ENCODE measurements around the gene APBA2.

APBA2 gene

DNA sequence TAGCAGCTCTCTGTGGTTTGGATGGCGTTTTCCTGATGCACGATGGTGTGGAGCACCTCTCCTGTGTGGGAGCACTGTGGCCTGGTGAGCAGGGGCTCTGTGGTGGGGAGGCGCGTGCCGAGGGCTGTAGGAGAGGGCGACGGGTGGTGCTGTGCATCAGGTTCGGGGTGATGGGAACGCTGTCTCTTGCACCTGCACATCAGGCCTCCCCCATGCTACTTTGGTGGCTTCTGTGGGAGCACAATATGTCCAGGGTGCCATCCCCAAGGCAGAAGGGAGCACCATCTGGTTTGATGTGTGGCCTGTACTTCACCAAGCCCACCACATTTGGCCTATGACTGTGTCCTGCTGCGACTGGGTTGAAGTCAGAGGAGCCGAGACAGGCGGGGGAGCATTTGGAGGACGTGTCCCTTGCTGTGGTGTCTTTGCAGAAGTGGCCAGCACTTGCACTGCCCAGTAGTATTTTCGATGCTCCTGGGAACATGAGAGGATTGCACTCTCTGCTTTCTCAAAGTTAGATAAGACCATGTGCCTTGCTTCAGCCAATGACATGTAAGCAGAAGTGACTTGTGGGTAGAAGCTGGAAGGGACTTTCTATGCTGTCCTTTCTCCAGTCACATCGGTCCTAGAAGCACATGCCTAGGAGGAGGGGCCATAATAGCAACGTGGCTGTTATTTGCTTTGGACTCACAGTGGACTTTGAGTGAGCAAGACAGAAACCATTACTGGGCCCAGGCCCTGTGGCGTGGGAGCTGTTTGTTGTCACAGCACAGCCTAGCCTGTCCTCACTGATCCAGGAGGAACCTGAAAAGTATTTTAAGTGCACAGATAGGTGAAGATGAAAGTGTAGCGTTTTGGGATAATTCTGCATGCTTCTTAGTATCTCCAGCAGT is 72.1 kb downstream of the APBA2 start:
- no peak for DNase-seq (ENCODE audit: low spot score)

GRCh38 chr15:28959326-28959725 is 73.6 kb downstream of the APBA2 start:
- no peak for DNase-seq (ENCODE audit: low spot score)

DNA sequence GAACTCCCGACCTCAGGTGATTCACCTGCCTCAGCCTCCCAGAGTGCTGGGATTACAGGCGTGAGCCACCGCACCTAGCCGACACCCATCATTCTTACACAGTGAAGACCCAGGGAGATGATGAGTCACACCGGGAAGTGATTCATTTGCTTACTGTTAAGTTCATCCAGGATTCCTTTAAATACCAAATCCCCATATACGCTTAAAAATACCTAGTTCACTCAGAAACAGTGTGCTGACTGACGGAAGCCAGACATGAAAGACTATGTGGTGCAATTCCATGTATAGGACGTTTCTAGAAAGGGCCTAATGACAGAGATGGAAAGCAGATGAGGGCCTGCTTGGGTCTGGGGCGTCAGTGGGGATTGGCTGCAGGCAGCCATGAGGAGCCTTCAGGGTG is 75.2 kb downstream of the APBA2 start:
- no peak for DNase-seq (ENCODE audit: low spot score)

DNA sequence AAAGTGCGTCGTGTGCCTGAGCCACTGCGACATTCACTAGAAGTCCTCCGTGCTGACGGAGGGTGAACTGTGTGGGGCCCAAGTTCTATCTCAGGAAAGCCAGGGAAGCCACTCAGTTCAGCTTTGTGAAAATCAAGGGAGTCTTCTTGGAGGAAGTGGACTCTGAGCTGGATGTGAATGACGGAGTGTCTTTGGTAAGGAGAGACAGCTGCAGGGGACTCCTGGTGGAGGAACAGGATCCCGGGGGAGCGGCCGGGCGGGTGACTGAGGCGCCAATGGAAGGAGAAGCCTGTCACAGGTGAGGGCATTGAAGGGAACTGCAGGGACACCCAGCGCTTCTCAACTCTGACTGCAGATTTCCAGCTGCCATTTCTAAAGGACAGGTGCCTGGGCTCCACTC is 75.6 kb downstream of the APBA2 start:
- DNase-seq (ENCODE audit: low spot score): no peak

DNA sequence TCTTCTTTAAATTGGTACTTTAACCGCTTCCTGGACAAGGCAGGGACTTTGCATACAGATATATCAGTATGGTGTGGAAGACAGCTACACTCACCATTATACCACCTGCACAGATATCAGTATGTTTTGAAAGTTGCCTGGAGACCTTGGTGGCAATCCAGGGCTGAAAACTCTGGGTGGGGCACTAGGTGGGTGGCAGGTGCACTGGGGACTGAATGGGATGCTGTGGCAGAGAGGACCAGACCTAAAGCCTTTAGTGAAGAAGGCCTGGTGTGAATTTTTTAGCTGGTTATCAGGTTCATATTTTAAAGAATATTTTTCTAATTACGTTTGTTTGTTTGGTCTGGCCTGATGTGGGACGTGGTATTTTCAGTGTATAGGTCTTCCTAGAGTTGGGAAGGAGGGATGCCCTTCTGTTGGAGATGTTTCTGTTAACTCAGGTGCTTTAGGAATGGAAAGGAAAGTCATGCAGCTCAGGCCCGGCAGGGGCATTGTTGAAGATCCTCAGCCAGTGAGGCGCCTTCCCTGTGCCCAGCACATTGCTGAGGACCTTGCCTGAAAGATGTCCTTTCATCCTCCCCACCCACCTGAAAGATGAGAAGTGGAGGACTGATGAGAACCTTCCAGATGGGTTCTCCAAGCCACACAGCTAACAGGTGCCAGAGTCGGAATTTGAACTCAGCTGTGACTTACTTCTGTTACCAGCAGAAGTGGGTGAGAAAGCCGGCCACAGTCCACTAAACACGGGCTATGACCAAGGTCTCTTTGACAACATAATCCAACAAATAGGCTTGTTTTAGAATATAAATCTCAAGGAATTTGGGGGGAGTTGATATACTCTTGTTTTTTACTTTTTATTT is 77.3 kb downstream of the APBA2 start:
- no peak for DNase-seq (ENCODE audit: low spot score)

- DNase-seq (ENCODE audit: low spot score): no peak
Measured at GRCh38 chr15:28963711-28964081, 77.9 kb downstream of the APBA2 start.

- no peak for DNase-seq (ENCODE audit: low spot score)
Measured at GRCh38 chr15:28964098-28964497, 78.3 kb downstream of the APBA2 start.

DNA sequence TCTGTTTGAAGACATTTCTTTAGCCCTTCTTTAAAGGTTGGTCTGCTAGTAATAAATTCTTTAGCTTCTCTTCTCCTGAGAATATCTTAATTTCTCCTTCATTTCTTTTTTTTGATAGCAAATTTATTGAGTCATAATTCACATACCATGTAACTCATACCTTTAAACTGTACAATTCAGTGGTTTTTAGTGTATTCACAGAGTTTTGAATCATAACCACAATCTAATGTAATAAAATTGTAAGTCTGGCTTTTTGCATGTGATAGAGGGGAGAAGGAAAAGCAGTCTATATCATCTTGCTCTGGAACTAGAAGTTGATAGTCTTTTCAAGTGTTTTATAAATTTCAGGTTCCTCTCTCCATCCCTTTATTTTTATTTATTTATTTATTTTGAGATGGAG is 81.3 kb downstream of the APBA2 start:
- no peak for DNase-seq (ENCODE audit: low spot score)

DNA sequence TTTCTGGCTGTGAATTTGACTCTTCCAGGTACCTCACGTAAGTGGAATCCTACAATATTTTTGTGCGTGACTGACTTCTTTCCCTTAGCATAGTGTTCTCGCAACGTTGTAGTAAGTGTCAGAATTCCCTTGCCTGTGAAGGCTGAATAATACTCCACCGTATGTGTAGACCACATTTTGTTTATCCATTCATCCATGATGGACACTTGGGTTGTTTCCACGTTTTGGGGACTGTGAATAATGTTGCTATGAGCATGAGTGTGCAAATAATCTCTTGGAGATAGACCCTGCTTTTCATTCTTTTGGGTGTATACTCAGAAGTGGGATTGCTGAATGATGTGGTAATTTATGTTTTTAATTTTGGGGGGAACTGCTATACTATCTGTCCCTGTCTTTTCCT is 82.2 kb downstream of the APBA2 start:
- DNase-seq (ENCODE audit: low spot score): no peak

DNA sequence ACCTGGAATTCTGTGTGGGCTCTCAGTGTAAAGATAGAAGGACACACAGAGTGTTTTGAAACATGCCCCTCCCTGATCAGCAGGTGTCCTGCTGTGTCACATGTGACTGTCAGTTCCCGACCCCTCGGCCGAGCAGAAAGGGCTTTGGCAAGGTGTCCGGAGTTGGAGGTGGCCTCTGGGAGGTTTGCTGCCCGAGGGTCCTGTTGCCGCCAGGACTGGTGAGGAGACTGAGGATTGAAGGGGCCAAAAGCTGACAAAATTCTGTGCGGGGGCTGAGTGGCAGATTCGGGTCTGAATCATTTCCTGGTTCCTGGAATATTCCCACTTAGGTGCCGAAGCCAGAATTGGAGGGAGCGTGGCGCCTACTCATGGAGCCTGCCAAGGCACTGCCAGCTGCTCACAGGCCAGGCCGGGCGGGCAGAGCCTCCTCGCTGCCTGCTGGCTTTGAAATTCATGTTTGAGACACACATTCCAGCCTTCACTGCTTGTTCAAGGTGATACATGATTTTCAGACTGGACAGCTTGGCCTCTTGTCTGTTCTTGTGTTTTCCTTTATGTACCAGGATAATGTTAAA is 83.8 kb downstream of the APBA2 start:
- DNase-seq (ENCODE audit: low spot score): no peak

DNA sequence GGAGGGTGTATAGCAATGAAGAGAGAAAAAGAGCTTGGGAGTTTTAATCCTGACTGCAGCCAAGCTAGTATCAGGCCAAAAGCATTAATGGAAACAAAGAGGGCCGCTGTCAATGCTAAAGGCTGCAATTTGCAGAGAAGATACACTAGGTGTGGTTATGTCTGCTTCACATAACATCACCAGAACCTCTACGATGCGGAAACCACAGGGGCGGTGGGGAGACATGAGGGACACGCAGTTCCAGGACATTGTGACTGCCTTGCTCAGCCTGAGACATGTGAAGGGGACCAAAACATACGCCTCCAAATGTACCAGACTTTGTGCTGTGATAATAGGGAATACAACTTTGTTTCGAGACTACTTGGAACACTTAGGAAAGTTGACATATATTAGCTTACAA is 88.4 kb downstream of the APBA2 start:
- DNase-seq (ENCODE audit: low spot score): no peak

- peak; percentile 59 for DNase-seq (ENCODE audit: low spot score)
Measured at GRCh38 chr15:28975766-28976179, 90.0 kb downstream of the APBA2 start.

DNA sequence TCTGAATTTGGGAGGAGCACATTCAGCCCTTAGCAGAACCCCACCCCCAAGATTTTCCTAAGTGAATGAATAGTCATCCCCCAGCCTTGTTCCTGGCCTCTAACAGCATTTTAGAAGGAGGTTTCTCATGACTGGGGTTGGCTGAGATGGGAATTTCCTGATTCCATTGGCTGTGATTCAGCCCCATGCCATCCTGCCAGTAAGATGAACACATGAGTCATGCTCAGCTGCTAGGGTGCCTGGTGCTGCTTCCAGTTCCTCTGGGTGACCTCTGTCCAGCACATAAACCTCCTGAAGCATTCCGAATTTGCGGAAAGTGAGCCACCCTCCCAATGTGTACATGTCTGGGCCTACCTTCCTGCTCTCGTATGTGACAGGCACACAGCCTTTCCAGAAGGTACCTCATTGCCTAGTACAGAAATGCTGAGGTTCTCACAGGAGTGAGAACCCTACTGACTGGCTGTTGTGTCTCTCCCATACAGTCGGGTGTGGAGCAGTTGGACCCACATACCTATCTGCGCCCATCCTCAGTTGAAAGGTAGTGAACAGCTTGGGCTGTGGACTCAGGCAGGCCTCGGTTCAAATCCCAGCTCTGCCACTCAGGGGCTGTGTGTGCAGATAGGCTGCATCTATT is 91.7 kb downstream of the APBA2 start:
- no peak for DNase-seq (ENCODE audit: low spot score)

- no peak for DNase-seq (ENCODE audit: low spot score)
Measured at GRCh38 chr15:28978011-28978378, 92.2 kb downstream of the APBA2 start.

- no peak for DNase-seq (ENCODE audit: low spot score)
Measured at GRCh38 chr15:28978661-28979060, 92.9 kb downstream of the APBA2 start.

DNA sequence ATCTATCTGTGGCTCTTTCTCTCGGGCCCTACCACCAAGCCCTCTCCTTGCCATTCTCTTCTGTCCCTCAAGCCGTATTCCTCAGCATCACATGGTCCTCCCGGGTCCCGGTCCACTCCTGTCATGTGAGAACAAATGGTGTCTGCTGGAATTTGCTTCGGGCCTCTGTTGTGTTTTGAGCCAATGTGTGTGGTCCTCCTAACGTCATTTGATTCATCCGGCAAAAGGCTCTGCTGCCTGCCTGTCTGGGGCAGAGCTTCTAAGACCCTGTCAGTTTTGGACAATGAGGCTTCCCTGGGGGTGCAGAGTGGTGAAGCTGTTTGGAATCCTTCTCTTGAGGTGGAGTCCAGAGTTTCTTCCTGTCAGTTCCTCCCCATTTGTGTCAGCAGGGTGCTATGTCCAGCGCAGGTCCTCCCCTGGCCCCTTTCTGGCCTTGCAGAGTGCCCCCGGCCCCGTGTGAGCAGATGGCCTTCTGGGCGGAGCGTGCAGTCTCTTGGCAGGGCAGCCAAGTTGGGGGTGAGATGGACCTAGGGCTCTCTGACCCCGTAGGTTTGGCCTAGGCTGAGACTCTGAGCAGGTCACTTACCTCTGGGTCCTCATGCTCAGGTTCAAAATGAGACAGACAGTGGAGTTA is 93.6 kb downstream of the APBA2 start:
- no peak for DNase-seq (ENCODE audit: low spot score)

GRCh38 chr15:28980709-28981350 is 95.1 kb downstream of the APBA2 start:
- no peak for DNase-seq (ENCODE audit: low spot score)

DNA sequence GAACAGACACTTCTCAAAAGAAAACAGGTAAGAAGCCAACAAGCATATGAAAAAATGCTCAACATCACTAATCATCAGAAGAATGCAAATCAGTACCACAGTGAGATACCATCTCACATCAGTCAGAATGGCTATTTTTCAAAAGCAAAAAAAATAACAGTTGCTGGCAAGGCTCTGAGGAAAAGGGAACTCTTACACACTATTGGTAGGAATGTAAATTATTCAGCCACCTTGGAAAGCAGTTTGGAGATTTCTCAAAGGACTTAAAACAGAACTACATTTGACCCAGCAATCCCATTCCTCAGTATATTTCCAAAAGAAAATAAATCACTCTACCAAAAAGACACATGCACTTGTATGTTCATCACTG is 95.6 kb downstream of the APBA2 start:
- no peak for DNase-seq (ENCODE audit: low spot score)

DNA sequence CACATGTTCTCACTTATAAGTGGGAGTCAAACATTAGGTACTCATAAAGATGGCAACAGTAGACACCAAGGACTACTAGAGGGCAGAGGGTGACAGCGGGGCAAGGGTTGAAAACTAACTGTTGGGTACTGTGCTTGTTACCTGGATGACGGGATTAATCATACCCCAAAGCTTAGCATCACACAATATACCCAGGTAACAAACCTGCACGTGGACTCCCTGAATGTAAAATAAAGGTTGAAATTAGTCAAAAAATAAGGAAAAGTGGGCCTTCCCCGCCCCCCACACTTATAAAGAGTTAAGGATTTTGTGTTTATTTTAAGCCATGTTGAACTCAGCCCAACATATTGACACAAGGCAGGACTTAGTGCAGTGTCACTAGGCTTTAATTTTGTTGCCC is 96.1 kb downstream of the APBA2 start:
- no peak for DNase-seq (ENCODE audit: low spot score)

- no peak for DNase-seq (ENCODE audit: low spot score)
Measured at GRCh38 chr15:28982886-28983285, 97.1 kb downstream of the APBA2 start.
